ENCODE data around the gene KLHL34. TPM values are rescaled to one million over a fixed set of nuclear protein-coding genes. Genes with fewer than 3 reads are reported as not detected.

The KLHL34 gene
- total and polyA plus RNA-seq, 2 of the 13 experiments (the other 11 are each of a cell fraction or from before 2014, with no cell fraction given), result not detected

GRCh38 chrX:21656587-21657317 is 1.4 kb downstream of the KLHL34 start:
- in situ Hi-C loops (cut with HindIII; ENCODE audit: extremely low pct_ligation_motif_present, low pct_unique_long_range_greater_than_20kb) (no loop called here), intact Hi-C loops (cut with micrococcal nuclease; ENCODE audit: unreplicated experiment) (no loop called here)
- DNase-seq (ENCODE audit: low spot score), result no peak
- Histone ChIP-seq H4K20me1 (ENCODE audit: insufficient read depth, low read length) (no peaks in the 10 kb centered on the region), H3K27ac (ENCODE audit: extremely low read length, insufficient read depth, low read length) (no peak overlapping the region), H3K79me2 (ENCODE audit: insufficient read depth, low read length) (no peaks in the 10 kb centered on the region), H3K4me2 (ENCODE audit: low read depth, low read length) (no peak overlapping the region), H3K27me3 (ENCODE audit: control insufficient read depth in 1 of 2, insufficient read depth in 2 of 2, low read length in 2 of 2) (no peaks in the 10 kb centered on the region; a peak in 1 of 5 replicates), H2AFZ (ENCODE audit: low read length) (no peak overlapping the region), H3K9me3 (ENCODE audit: low read length) (no peaks in the 10 kb centered on the region), H3K4me3 (replicated peaks in 1 of 3; ENCODE audit: insufficient read depth in 1 of 3, low read depth in 2 of 3, low read length in 3 of 3) (no peak overlapping the region), H3K9ac (ENCODE audit: insufficient read depth, low read depth, low read length) (no peak overlapping the region), H3K4me1 (ENCODE audit: insufficient read depth, low read length) (no peaks in the 10 kb centered on the region), H3K36me3 (replicated peaks in 1 of 2; ENCODE audit: control insufficient read depth in 1 of 2, insufficient read depth in 2 of 2, low read length in 2 of 2) (no peaks in the 10 kb centered on the region)
- WGBS (ENCODE audit: low lambda C conversion rate), result 83% methylated on average over 14 of the region's 61 CpGs
- FAIRE-seq, result no peak
- ChIA-PET CTCF (ENCODE audit: low intra/inter-chr PET ratio, low total read pairs) (no interaction called here), POLR2A (no interaction called here)
- no peak for ATAC-seq
- no TSS peak for BruUV-seq (replicated peaks)
- TF ChIP-seq MTA1 (CRISPR knock-in tag; IDR thresholded peaks at IDR 0.05; ENCODE audit: borderline replicate concordance) (no peak), CTCF (CRISPR knock-in tag; IDR thresholded peaks at IDR 0.05) (no peak)

DNA sequence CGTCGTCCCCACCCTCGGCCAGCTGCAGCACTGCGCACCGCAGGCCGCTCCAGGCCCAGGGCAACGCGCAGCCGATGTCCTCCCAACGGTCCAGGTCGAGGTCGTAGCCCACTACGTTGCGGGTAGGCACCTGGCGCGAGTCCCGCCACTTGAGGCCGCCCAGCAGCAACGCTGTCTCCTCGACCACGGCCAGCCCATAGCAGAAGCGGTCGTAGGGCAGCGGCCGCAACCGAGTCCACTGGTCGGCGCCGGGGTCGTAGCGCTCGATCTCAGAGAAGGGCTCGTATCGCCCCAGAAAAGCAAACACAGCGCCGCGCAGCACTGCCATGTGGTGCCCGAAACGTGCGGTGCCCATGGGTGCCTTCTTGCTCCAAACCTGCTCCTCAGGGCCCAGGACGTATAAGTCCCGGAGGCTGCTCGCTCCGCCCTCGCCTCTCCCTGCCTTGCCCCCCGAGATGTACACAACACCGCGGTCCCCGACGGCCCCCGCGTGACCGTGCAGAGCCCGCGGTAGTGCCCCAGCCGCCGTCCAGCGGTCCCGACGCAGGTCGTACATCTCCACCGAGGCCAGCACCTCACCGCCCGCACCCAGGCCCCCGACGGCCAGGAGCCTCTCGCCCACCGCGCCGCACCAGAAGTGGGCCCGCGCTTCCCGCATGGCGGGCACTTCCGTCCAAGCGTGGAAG is 2.1 kb downstream of the KLHL34 start:
- Histone ChIP-seq H3K9ac (ENCODE audit: insufficient read depth, low read depth, low read length) (no peak overlapping the region), H3K27ac (ENCODE audit: extremely low read length, insufficient read depth, low read length) (no peak overlapping the region), H3K4me3 (replicated peaks in 1 of 3; ENCODE audit: insufficient read depth in 1 of 3, low read depth in 2 of 3, low read length in 3 of 3) (no peak overlapping the region), H3K4me2 (ENCODE audit: low read depth, low read length) (no peak overlapping the region), H4K20me1 (ENCODE audit: insufficient read depth, low read length) (no peaks in the 10 kb centered on the region), H2AFZ (ENCODE audit: low read length) (no peak overlapping the region), H3K36me3 (replicated peaks in 1 of 2; ENCODE audit: control insufficient read depth in 1 of 2, insufficient read depth in 2 of 2, low read length in 2 of 2) (no peaks in the 10 kb centered on the region), H3K9me3 (ENCODE audit: low read length) (no peaks in the 10 kb centered on the region), H3K27me3 (ENCODE audit: control insufficient read depth in 1 of 2, insufficient read depth in 2 of 2, low read length in 2 of 2) (no peaks in the 10 kb centered on the region; a peak in 1 of 5 replicates), H3K79me2 (ENCODE audit: insufficient read depth, low read length) (no peaks in the 10 kb centered on the region), H3K4me1 (ENCODE audit: insufficient read depth, low read length) (no peaks in the 10 kb centered on the region)
- ChIA-PET CTCF (ENCODE audit: low intra/inter-chr PET ratio, low total read pairs) (no interaction called here), POLR2A (no interaction called here)
- intact Hi-C loops (cut with micrococcal nuclease; ENCODE audit: unreplicated experiment), result no loop called here
- BruUV-seq (replicated peaks), result no TSS peak
- in situ Hi-C loops (cut with HindIII; ENCODE audit: extremely low pct_ligation_motif_present, low pct_unique_long_range_greater_than_20kb), result no loop called here
- ATAC-seq (no peak), DNase-seq (ENCODE audit: low spot score) (no peak), FAIRE-seq (no peak)
- WGBS (ENCODE audit: low lambda C conversion rate), result 80% methylated on average over 12 of the region's 76 CpGs
- TF ChIP-seq, protein P1, sequence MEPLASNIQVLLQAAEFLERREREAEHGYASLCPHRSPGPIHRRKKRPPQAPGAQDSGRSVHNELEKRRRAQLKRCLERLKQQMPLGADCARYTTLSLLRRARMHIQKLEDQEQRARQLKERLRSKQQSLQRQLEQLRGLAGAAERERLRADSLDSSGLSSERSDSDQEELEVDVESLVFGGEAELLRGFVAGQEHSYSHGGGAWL (CRISPR knock-in tag; IDR thresholded peaks at IDR 0.05), result no peak
- TF ChIP-seq, protein P2, sequence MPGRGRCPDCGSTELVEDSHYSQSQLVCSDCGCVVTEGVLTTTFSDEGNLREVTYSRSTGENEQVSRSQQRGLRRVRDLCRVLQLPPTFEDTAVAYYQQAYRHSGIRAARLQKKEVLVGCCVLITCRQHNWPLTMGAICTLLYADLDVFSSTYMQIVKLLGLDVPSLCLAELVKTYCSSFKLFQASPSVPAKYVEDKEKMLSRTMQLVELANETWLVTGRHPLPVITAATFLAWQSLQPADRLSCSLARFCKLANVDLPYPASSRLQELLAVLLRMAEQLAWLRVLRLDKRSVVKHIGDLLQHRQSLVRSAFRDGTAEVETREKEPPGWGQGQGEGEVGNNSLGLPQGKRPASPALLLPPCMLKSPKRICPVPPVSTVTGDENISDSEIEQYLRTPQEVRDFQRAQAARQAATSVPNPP (CRISPR knock-in tag; IDR thresholded peaks at IDR 0.05), result no peak
- TF ChIP-seq, protein P3, sequence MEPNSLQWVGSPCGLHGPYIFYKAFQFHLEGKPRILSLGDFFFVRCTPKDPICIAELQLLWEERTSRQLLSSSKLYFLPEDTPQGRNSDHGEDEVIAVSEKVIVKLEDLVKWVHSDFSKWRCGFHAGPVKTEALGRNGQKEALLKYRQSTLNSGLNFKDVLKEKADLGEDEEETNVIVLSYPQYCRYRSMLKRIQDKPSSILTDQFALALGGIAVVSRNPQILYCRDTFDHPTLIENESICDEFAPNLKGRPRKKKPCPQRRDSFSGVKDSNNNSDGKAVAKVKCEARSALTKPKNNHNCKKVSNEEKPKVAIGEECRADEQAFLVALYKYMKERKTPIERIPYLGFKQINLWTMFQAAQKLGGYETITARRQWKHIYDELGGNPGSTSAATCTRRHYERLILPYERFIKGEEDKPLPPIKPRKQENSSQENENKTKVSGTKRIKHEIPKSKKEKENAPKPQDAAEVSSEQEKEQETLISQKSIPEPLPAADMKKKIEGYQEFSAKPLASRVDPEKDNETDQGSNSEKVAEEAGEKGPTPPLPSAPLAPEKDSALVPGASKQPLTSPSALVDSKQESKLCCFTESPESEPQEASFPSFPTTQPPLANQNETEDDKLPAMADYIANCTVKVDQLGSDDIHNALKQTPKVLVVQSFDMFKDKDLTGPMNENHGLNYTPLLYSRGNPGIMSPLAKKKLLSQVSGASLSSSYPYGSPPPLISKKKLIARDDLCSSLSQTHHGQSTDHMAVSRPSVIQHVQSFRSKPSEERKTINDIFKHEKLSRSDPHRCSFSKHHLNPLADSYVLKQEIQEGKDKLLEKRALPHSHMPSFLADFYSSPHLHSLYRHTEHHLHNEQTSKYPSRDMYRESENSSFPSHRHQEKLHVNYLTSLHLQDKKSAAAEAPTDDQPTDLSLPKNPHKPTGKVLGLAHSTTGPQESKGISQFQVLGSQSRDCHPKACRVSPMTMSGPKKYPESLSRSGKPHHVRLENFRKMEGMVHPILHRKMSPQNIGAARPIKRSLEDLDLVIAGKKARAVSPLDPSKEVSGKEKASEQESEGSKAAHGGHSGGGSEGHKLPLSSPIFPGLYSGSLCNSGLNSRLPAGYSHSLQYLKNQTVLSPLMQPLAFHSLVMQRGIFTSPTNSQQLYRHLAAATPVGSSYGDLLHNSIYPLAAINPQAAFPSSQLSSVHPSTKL (CRISPR knock-in tag; IDR thresholded peaks at IDR 0.05), result no peak
- TF ChIP-seq SKI (IDR thresholded peaks at IDR 0.05; ENCODE audit: partially characterized antibody) (no peak), ZNF562 (CRISPR knock-in tag; IDR thresholded peaks at IDR 0.05; ENCODE audit: borderline replicate concordance) (no peak), SMC3 (IDR thresholded peaks at IDR 0.05; ENCODE audit: low read length) (no peak), NR2F6 (IDR thresholded peaks at IDR 0.05) (no peak), NR2F6 (CRISPR knock-in tag; IDR thresholded peaks at IDR 0.05) (no peak)

All from HepG2 (cell line).